Testis (tissue), 2 donors: ENCODE data around the gene MLN.

Source experiments
- CTCF ChIP-seq, 3 experiments: fragments of 450-650 bp in 2 of 3; fragments of 200-600 bp in 1 of 3; sonication (generic) in 1 of 3; IDR thresholded peaks; one replicate each; pipeline ENCODE4 v1.5.1; 2016 to 2019; ENCODE audit warnings: antibody characterized with exemption in 3 of 3, mild to moderate bottlenecking in 2 of 3, moderate library complexity in 1 of 3
- POLR2A ChIP-seq: fragments of 450-650 bp; IDR thresholded peaks from one replicate; pipeline ENCODE4 v1.6.1; 2017; ENCODE audit warnings: antibody characterized with exemption, mild to moderate bottlenecking, moderate library complexity

DNA sequence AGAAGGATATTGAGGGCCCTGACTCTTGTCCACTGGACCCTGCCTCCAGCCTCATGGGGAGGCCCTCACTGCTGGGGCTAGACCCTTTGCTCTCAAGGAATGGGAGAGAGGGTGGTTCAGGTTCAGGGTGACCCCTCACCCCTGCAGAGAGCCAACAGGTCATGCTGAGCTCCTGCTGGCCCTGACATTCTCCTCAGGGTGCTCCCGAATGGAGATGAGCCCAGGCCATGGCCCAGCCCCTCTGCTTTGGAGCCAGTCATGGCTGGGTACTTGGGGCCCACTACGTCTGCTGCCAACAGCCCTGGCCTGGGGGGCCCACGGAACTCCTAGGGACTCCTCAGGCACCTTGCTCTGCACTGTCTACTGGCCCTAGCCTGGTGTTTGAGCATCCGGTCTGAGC lies 49.2 kb upstream of the MLN start:
- TF ChIP-seq CTCF (IDR thresholded peaks at IDR 0.05), result no peak
- no peak for TF ChIP-seq POLR2A
